HG03060 (cell line): ENCODE data around the gene DCAF4.
"Not testable (repeated sequence)": the region's sequence is repeated elsewhere in the genome, so short reads cannot be mapped to it uniquely, and the experiment has no call there.

Experiments used
- ATAC-seq: cut with Tn5 transposase; IDR thresholded peaks from one replicate; pipeline ENCODE4 v1.9.1; 2021; ENCODE audit warnings: low read depth, moderate number of reproducible peaks; ENCODE audit not compliant: unreplicated experiment

DCAF4 gene

DNA sequence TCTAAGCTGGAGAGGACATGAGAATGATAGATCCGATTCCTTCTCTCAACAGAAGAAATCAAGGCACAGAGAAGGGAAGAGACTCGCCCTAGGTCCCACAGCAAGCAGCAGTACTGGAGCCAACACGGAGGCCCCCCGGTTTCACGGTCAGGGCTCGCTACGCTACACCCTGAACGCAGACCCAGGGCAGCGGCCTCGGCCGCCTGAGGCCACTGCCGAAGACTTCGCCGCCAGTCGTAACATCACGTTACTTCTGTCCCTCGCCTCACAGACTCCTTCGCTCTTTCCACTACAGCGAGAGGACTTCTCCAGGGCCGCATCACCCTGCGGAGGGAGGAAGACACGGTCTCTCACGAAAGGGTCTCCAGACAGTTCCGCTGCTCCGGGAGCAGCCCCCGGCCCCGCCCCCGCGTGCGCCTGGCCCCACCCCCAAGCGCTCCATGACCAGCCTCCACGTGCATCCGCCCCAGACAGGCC lies 411 bp upstream of the DCAF4 start:
- peak; percentile 8 for ATAC-seq

DNA sequence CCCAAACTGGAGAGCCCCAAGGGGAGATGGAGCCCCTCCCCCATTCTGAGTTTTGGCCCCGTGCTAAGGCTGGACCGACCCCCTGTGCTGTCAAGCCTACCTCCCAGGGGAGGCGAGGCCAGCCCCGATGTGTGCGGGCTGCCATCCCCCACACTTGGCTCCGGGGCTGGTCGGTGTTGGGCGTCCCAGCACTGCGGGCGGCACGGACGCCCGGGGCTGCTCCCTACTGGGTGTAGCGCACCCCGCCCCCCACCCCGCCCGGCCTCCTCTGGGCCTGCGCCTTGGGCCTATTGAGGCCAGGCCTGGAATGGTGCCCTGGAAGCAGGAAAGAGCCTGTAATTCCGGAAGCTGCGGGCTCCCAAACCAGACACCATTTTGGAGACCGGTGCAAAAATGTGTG lies 2.6 kb downstream of the DCAF4 start:
- ATAC-seq = no peak

DNA sequence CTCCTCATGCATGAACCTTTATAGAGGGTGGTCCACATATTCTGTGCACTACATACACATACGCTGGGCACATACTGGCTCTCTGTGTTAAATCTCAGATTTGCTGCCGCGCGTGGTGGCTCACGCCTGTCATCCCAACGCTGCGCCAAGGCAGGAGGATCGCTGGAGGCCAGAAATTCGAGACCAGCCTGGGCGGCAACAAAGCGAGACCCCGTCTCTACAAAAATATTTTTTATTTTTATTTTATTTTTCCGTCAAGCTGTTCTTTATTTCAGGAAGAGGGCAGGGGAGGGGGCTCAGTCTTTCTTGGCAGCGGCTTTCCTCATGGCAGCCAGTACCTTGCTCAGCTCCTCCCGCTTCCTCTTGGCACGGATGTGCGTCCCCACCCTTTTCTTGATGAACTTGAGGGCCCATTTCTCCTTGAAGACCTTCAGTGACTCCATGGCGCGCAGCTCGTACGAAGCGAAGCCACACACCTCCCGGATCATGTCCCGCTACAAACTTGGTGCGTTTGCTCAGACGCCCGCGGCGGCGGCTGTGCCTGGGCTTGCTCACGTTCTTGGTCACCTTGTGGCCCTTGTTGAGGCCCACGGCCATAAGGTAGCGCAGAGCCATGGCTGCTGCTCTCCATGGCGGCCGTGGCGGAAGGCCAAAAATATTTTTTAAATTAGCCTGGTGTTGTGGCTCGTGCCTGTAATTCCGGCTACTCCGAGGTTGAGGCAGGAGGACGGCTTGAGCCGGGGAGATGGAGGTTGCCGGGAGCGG lies 3.2 kb downstream of the DCAF4 start:
- ATAC-seq = no peak

DNA sequence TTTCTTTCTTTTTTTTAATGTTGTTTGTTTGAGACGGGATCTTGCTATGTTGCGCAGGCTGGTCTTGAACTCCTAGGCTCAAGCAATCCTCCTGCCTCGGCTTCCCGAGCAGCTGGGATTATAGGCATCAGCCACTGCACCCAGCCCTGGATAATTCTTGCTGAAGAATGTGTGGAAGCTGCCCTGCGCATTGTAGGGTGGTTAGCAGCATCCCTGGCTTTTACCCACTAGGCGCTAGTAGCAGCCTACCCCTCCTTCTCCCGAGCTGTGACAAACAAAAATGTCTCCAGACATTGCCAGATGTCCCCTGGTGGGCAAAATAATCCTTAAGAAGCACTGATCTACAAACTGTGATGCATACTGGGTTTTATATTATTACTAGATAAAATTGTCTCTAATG lies 6.6 kb downstream of the DCAF4 start:
- no peak for ATAC-seq

DNA sequence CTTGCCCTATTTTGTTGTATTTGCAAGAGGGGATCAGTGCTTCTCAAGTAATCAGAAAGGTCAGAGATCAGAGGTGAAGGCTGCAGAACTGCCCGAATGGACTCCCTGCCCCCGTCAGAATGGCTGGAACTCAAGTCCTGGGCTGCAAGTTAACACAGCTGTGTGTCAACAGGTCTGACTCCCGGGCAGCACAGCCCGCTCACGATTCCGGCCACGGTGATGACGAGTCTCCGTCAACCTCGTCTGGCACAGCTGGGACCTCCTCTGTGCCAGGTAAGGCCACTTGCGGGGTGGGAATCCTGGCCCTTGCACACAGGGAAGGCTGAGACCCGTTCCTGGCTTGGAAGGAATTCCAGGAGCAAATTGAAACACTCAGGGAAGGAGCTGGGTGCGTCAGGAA lies 13.4 kb downstream of the DCAF4 start:
- no peak for ATAC-seq

DNA sequence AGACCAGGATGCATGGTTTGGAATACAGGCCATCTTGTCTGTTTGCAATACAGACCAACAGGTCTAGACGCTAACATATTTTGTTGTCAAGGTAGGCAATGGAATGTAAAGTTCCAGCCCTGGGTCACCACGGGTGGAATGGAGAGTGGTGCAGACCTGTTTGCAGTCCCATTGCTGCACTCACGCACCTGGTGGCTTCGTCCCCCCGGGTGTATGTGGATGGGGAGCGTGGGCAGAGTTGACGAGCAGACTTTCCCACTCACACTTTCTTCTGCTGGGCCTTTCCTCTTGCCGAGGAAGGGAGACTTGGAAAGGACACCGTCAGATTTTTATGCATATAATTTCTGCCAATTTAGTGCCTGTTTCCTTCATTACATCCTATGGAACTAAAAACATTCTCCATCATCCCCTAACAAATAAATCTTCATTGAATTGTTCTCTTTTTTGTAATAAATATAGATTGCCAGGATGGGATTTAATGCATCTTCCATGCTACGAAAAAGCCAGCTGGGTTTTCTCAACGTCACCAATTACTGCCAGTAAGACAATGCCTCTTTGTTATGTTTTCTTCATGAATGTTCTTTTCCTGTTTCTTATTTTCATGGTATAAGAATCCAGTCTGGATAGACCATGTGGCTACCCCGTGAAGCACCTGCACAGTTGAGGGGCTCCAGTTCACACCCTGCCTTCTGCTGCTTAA lies 15.2 kb downstream of the DCAF4 start:
- ATAC-seq = no peak

DNA sequence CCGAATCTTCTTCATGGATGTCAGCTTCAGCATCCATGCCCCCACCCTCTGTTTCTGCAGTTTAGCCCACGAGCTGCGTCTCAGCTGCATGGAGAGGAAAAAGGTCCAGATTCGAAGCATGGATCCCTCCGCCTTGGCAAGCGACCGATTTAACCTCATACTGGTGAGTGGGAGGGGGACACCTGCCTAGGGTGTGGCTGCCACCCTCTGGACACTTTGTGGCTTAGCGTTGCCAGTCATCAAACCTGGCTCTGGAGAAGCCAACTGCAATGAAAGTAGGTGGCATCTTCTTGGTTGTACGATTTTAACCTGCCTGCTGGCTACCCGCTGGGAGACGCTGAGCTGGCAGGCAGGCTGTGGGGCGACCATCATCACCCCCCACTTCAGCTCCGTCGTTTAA lies 16.7 kb downstream of the DCAF4 start:
- ATAC-seq = no peak

DNA sequence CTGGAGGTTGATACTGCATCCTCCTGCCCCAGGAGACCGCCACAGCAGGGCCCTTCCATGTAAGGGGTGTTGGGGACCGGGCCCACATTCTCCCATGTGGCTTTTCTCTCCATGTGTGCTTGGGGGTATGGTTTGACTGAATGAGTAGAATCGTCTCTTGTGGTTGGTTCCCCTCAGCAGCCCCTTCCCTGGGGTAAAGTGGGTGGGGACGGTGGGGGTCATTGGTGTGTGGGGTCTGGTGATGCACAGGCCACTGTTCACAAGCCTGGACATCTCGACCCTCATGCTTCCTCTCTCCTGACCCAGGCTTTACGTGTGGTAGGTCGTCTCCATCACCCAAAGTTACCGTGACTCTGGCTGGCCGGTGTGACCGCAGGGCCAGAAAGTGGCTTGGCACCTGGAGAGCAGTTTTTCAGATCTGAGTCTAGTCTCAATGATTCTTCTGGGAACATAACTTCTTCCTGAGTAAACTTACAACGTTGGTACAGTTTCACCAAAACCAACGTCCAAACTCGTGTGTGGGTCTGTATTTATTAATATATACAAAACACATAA lies 17.7 kb downstream of the DCAF4 start:
- ATAC-seq = no peak

DNA sequence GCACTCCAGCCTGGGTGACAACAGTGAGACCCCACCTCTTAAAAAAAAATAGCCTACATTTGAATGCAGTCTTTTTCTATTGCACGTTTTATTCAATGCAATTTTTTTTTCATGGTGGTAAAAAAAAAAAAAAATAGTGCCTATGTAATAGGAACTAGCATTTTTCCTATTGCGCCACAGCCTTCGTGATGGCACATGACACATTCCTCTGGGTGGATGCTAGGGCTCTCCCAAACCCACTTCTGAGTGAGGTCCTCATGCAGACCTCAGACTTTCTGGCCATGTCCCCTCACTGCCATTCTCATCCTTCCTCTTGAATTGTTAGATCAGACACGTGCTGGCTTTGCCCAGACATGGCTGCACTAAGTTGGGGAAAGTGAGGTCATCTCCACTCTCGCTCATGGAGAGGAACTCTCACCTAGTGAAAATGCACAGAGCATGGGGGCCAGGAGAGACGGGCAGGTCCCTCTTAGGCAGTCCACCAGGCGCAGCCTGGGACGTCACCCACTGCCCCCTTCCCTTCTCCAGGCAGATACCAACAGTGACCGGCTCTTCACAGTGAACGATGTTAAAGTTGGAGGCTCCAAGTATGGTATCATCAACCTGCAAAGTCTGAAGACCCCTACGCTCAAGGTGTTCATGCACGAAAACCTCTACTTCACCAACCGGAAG lies 19.2 kb downstream of the DCAF4 start:
- ATAC-seq = no peak

DNA sequence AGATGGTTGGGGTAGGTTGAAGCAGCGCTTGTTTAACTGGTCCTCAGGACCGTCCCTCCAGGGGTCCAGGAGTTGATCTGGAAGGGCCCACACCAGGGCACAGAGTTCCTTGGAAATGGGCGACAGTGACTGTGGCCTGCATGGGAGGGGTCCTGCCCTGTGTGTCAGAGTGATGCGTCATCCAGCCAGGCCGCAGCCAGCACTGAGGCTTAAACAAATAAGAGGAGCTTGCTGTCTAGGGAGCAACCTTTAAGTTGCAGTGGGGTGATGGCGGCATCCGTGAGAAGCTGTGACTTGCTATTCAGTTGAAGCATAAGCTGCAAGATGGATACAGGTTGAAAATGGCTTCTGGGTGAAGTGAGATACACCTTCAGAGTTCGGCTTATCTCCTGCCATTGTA lies 20.2 kb downstream of the DCAF4 start:
- no peak for ATAC-seq

DNA sequence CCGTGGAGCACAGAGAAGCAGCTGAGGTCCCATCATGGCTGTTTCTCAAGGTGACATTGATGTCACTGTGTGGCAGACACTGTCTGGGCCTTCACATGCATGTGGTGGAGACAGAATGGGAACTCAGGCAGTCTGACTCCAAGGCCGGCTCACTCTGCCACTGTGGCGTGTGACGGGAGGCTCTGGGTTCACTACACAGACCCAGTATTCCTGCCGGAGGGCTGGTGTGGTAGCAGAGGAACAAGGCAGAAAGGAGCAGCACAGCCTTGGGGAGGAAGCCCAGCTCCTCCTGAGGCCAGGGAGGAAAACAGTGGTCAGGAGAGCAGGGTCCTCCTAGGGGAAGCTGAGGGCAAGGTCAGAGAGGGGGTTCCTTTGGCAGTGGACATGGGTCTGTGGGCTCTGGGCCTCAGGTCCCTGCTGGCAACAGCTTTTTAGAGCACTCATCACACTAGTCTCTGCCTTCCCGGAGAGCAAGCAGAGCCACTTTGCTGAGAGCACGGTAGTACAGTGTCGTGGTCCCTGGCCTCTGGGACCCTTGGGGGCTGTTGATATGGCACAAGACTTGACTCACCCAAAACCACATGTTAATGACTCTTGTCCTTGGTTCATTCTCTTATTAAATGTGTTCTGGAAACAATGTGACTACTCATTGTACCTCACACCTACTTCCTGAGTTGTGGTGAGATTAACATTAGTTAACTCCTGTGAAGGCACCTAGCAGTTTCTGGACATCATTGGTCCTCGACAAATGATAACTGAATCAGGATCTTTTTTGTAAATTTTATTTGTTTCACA lies 21.3 kb downstream of the DCAF4 start:
- ATAC-seq = no peak

DNA sequence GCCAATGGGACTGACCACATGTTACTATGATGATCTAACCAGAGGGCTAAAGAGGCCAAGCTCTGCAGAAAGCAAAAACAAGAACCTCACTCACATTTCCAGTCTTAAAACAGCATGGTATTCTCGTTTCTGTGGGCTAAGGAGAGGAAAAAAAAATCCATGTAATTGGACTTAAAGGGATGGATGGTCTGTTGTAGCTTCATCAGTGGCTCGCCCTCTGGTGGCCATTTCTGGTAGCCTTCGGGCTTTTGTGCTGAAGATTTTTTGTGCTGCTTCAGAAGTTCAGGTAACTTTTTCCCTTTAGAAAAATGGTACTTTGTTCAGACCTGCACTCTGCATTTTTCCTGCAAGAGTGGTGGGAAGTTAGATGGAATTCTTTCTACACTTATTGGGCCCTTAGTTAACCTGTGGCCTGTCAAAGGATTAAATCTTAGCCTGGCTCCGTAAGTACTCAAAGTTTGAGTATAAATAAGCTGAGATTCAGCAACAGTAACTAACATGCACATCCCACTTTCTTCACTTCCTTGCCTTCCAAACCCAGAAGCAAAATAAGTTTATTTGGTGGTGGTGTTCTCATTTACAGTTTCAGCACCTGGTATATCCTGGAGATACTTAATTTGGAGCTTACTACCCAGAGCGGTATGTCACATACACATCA lies 22.3 kb downstream of the DCAF4 start:
- ATAC-seq = no peak

DNA sequence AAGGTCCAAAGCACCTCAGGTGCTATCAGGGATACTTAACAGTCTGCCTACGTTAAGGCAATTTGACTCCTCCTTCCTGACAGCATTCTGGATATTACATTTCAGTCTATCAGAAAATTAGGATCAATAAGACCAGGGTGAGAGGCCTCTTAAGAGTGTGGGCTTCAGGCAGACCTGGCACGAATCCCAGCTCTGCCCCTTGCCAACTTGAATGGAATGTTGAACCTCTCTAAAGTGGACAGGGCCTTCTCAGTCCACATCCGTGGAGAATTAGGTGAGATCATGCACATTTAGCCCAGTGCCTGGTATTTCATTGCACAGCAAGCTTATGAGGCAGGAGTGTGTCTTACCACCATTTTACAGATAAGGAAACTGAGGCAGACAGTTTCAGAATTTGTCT lies 25.9 kb downstream of the DCAF4 start:
- no peak for ATAC-seq

DNA sequence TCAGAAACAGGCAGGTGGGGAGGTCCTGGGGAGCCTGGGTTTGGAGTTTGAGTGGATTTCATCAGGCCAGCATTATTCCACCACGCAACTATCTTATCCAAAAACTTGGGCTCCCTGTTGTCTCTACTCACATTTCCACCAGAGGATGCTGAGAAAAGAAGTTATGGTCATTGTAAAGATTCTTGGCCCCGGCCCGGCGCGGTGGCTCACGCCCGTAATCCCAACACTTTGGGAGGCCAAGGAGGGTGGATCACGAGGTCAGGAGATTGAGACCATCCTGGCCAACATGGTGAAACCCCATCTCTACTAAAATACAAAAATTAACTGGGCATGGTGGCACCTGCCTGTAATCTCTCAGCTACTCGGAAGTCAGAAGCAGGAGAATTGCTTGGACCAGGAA lies 30.5 kb downstream of the DCAF4 start:
- ATAC-seq = not testable (repeated sequence)

DNA sequence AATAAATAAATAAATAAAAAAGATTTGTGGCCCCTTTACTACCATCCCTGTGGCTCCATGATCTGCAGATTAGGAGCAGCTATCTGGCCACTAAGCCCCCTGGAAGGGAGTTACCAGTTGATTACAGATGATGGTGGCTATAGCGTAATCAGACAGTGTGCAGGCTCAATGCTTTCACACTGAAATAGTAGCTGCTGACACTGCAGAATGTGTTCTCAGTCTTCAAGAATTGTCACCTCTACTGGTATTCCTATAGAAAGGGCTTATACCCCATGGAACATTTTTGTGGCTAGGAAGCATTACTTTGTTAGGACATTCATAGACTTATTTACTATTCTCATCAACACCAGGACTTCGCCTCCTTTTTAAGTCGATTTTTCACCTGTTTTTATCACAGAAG lies 30.9 kb downstream of the DCAF4 start:
- no peak for ATAC-seq

DNA sequence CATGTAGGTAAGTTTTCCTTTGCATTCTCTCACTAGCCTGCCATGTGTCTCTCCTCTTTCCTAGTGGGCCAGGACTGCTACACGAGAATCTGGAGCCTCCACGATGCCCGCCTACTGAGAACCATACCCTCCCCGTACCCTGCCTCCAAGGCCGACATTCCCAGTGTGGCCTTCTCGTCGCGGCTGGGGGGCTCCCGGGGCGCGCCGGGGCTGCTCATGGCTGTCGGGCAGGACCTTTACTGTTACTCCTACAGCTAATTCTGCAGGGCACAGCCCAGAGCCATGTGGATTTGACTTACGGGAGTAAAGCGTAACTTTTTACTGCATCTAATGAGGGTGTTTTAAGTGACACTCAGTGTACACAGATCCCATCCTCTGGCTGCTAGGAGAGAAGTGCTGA lies 32.3 kb downstream of the DCAF4 start:
- no peak for ATAC-seq

DNA sequence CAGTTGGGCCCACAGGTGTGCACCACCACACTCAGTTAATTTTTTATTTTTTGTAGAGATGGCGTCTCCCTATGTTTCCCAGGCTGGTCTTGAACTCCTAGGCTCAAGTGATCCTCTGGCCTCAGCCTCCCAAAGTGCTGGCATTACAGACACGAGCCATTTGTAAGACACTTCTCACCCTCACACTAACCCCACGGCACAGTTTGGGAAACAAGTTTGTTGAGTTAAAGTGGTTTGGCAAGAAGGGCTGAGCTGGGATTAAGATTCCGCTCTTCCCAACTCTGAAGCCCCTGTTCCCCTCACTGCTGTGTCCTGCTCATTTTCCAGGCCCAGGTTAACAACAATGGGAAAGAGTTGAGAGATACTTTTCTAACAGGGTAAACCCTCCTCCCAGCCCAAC lies 34.8 kb downstream of the DCAF4 start:
- not testable (repeated sequence) for ATAC-seq

DNA sequence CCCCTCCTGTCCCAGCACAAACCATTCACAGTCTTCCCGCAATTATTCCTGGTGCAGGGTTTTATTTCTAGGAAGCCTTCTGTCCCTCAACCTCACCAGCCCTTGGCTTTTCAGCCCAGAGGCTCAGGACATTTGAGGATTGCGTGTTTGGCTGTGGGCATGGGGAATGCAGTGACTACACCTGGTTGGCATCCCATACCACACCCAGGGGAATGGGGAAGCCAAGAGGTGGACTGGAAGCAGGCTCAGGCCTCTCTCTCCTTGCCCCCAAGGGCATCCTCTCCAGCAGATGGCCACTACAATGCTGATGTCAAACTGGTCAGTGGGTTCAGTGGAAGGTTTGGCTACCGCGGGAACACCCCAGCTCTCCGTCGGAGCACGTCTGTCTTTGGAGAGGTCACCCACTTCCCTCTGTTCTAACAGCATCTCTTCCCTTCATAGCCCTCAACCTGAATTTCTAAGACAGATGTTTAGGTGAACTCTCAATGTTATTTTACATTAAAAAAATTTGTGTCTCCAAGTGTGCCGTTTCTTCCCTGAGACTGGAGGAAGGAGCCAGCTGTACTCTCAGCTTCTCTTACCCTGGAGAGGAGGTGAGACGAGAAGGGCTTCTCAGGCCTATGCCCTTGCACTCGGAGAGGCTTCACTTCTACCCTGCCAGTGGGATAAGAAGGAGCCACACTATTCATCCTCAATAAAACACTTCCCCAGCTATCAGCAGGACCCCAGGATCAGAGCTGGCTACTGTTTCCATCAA lies 35.5 kb downstream of the DCAF4 start:
- ATAC-seq = no peak

DNA sequence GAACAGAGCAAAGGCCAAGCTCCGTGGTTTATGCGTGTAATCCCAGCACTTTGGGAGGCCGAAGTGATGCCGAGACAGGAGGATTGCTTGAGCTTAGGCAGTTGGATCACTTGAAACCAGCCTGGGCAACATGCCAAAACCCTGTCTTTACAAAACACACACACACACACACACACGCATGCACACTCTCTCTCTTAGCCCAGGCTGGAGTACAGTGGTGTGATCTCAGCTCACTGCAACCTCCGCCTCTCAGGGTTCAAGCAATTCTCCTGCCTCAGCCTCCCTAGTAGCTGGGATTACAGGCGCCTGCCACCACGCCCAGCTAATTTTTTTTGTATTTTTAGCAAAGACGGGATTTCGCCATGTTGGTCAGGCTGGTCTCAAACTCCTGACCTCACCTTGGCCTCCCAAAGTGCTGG lies 36.1 kb downstream of the DCAF4 start:
- not testable (repeated sequence) for ATAC-seq
